ENCODE data around the gene DHRS11. TPM values are rescaled to one million over a fixed set of nuclear protein-coding genes. Genes with fewer than 3 reads are reported as not detected.

DHRS11 gene
- total RNA-seq, 4 donors from 2014 or later = 9.0 to 11.1 (median 10.2) TPM

GRCh38 chr17:36623281-36623680 lies 31.6 kb downstream of the DHRS11 start:
- WGBS, 2 donors = 61 to 93% methylated on average over 3 of the region's 3 CpGs
- no peak for TF ChIP-seq POLR2A (IDR thresholded peaks at IDR 0.05)
- TF ChIP-seq CTCF (IDR thresholded peaks at IDR 0.05) = no peak
- Histone ChIP-seq H3K36me3 (no peaks in the 10 kb centered on the region), H3K27ac (no peak overlapping the region), H3K4me1 (no peaks in the 10 kb centered on the region), H3K4me3 (no peak overlapping the region), H3K9me3 (no peaks in the 10 kb centered on the region), H3K27me3 (peaks cover 0 to 3% (median 0%) of the 10 kb centered on the region in 4 donors)
- intact Hi-C loops (cut with DNase I) = no loop called here
- DNase-seq = no peak

GRCh38 chr17:36625188-36625587 lies 33.5 kb downstream of the DHRS11 start:
- DNase-seq = no peak
- peaks cover 0 to 7% (median 3%) of the 10 kb centered on the region in 3 donors for H3K4me1 ChIP-seq
- 77% methylated on average over 5 to 7 of the region's 7 CpGs for WGBS, 2 donors
- H3K36me3 ChIP-seq = no peaks in the 10 kb centered on the region
- peaks cover 0 to 14% (median 0%) of the 10 kb centered on the region in 4 donors for H3K27me3 ChIP-seq
- no peaks in the 10 kb centered on the region for H3K9me3 ChIP-seq
- H3K4me3 ChIP-seq = no peak overlapping the region
- intact Hi-C loops (cut with DNase I) = no loop called here
- H3K27ac ChIP-seq = no peak overlapping the region
- TF ChIP-seq CTCF (IDR thresholded peaks at IDR 0.05) = no peak
- no peak for TF ChIP-seq POLR2A (IDR thresholded peaks at IDR 0.05)

GRCh38 chr17:36627101-36627500 lies 35.4 kb downstream of the DHRS11 start:
- no peak for TF ChIP-seq CTCF (IDR thresholded peaks at IDR 0.05)
- TF ChIP-seq POLR2A (IDR thresholded peaks at IDR 0.05) = no peak
- Histone ChIP-seq H3K4me1 (peaks cover 0 to 7% (median 3%) of the 10 kb centered on the region in 3 donors), H3K9me3 (no peaks in the 10 kb centered on the region), H3K27me3 (peaks cover 0 to 34% (median 0%) of the 10 kb centered on the region in 4 donors), H3K36me3 (no peaks in the 10 kb centered on the region), H3K4me3 (no peak overlapping the region), H3K27ac (no peak overlapping the region)
- no peak for DNase-seq
- intact Hi-C loops (cut with DNase I) = no loop called here
- 73 to 76% methylated on average over 9 of the region's 12 CpGs for WGBS, 2 donors

- Histone ChIP-seq H3K4me1 (peaks cover 0 to 7% (median 3%) of the 10 kb centered on the region in 3 donors), H3K9me3 (no peaks in the 10 kb centered on the region), H3K27ac (no peak overlapping the region), H3K4me3 (no peak overlapping the region), H3K27me3 (peaks cover 0 to 48% (median 0%) of the 10 kb centered on the region in 4 donors), H3K36me3 (no peaks in the 10 kb centered on the region)
- no peak for TF ChIP-seq POLR2A (IDR thresholded peaks at IDR 0.05)
- TF ChIP-seq CTCF (IDR thresholded peaks at IDR 0.05) = no peak
- WGBS, 2 donors = 89 to 100% methylated on average over 2 of the region's 2 CpGs
- no peak for DNase-seq
- intact Hi-C loops (cut with DNase I) = no loop called here
Observed at GRCh38 chr17:36628576-36628975, 36.9 kb downstream of the DHRS11 start.

- Histone ChIP-seq H3K4me1 (peaks cover 0 to 7% (median 3%) of the 10 kb centered on the region in 3 donors), H3K36me3 (no peaks in the 10 kb centered on the region), H3K27me3 (peaks cover 0 to 56% (median 0%) of the 10 kb centered on the region in 4 donors), H3K27ac (no peak overlapping the region), H3K9me3 (no peaks in the 10 kb centered on the region), H3K4me3 (no peak overlapping the region)
- no peak for TF ChIP-seq POLR2A (IDR thresholded peaks at IDR 0.05)
- peak; percentile 91 to 98 (median 95) for TF ChIP-seq CTCF (IDR thresholded peaks at IDR 0.05)
- 3 to 11% methylated on average over 3 to 4 of the region's 14 CpGs for WGBS, 2 donors
- intact Hi-C loops (cut with DNase I) = no loop called here
- DNase-seq = no peak
Observed at GRCh38 chr17:36629252-36629847, 37.7 kb downstream of the DHRS11 start.

Data from esophagus squamous epithelium (tissue), 5 donors.